ENCODE data around the gene TEK.

DNA sequence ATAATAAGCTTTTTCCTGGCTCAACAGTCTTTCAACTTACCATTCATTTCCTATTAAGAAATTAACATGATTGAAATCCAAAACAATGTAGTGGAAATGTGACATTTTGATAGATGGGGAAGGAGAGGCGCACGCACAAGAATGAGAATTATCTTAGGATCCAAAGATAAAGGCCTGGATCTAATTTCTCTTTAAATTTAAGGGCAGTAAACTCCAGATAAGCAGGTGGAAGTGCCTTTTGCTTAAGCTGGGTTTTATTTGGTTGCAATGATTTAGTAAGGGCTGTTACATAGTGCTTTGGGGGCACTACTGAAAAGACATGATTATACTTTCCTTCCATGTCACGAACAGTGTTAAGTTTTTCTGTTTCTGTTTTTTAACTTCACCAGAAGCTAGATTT is 170.6 kb downstream of the TEK start:
- TF ChIP-seq EZH2 (IDR thresholded peaks at IDR 0.05; ENCODE audit: low read length) = no peak
- TF ChIP-seq, protein P1, sequence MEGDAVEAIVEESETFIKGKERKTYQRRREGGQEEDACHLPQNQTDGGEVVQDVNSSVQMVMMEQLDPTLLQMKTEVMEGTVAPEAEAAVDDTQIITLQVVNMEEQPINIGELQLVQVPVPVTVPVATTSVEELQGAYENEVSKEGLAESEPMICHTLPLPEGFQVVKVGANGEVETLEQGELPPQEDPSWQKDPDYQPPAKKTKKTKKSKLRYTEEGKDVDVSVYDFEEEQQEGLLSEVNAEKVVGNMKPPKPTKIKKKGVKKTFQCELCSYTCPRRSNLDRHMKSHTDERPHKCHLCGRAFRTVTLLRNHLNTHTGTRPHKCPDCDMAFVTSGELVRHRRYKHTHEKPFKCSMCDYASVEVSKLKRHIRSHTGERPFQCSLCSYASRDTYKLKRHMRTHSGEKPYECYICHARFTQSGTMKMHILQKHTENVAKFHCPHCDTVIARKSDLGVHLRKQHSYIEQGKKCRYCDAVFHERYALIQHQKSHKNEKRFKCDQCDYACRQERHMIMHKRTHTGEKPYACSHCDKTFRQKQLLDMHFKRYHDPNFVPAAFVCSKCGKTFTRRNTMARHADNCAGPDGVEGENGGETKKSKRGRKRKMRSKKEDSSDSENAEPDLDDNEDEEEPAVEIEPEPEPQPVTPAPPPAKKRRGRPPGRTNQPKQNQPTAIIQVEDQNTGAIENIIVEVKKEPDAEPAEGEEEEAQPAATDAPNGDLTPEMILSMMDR (optimal IDR thresholded peaks at IDR 0.05 in 1 of 3, IDR thresholded peaks at IDR 0.05 in 1 of 3, conservative IDR thresholded peaks at IDR 0.05 in 1 of 3; ENCODE audit: extremely low read depth in 1 of 3, insufficient read depth in 2 of 3, low read length in 3 of 3) = no peak
